HG03342 (cell line): ENCODE measurements around the gene TAC4.
A peak's percentile ranks its signal among the peaks of the same experiment; 100 is the strongest.

Experiments
- ATAC-seq: cut with Tn5 transposase; IDR thresholded peaks from one replicate; pipeline ENCODE4 v1.9.1; 2021; ENCODE audit warnings: mild to moderate bottlenecking, moderate library complexity; ENCODE audit not compliant: unreplicated experiment

TAC4 gene

DNA sequence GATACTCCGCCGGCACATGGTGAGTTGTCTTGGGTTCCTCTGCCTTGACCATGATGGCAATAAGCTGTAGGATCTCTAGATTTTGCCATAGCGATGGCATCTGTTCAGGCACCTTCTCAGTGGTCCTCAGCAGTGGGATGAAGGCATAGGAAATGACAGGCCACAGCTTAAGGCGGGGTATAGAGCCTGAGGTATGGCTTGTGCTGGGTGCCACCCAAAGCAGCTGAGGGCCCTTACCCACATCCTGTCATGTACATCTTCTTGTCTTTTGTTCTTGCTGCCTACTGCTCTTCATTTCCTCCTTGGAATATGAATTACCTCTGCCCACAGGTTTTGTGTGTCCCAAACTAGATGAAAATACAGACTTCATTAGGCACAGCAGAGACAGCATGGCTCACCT lies 29.9 kb downstream of the TAC4 start:
- ATAC-seq, result no peak

- no peak for ATAC-seq
These were observed 32.0 kb downstream of the TAC4 start for GRCh38 chr17:49815761-49816281.

DNA sequence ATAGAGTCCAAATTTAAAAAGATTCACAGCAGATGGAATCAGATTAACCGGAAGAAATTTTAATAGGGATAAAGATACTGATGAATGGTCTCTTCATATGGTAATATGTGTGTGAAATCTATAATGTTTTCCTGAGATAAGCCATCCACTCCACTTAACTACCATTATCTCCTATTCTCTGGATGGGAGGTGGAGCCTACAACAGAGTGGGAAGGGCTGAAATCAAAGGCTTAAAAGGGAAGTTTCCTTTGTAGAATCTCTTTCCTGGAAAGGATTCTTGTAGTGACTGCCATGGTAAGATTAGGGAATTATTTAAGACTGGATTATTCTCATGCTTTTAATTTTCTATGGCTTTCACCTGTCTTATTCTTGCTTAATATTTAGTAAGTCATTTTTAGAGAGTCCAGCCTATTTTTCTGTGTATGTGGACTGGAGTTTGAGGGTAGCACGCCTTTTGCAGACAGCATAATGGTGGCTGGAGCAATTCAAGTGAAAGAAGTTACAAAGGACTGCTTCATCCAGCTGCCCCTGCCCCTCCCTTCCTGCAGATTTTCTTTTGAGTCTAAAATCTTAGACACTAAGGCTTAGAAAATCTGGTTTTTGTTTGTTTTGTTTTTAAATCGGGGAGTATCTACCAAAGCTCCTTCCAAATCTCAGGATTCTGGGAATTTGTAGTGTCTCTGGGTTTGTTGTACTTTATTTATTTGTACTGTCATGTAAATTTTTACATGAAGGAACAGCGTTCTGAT lies 32.9 kb downstream of the TAC4 start:
- no peak for ATAC-seq

GRCh38 chr17:49809056-49809455 lies 38.8 kb downstream of the TAC4 start:
- no peak for ATAC-seq

DNA sequence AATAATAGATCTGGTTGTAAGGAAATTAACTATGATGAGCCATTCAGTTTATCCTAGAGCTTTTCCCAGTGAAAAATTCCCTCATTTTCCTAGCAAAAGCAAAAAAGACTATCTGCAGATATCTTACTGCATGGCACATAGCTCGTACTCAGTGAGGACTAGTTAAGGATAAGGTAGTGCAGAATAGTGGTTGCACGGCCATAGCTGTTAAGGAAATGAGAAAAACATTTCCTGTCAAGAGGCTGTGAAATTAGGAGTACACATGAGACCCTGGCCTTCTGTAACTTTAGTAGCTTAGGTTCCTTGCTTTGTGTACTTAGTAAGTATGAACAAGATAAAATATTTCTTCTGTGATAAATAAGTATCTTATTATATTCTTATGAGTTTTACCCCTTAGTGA lies 49.1 kb downstream of the TAC4 start:
- ATAC-seq, result no peak

- ATAC-seq, result no peak
These were observed 49.7 kb downstream of the TAC4 start for GRCh38 chr17:49798182-49798581.

- ATAC-seq, result no peak
These were observed 52.5 kb downstream of the TAC4 start for GRCh38 chr17:49795372-49795771.

GRCh38 chr17:49793309-49793708 lies 54.6 kb downstream of the TAC4 start:
- no peak for ATAC-seq

- no peak for ATAC-seq
These were observed 58.7 kb downstream of the TAC4 start for GRCh38 chr17:49789243-49789578.

- ATAC-seq, result peak; percentile 84
These were observed 59.2 kb downstream of the TAC4 start, which contains the start of gene KAT7 for GRCh38 chr17:49788478-49789242. KAT7 (plus strand) TSS chr17:49788681; CDS start chr17:49788835, 154 bp downstream.
